ENCODE data around the gene KRTAP24-1.

KRTAP24-1 gene

GRCh38 chr21:30234050-30234449 lies 48.7 kb downstream of the KRTAP24-1 start:
- no peak for DNase-seq

GRCh38 chr21:30233228-30234020 lies 49.3 kb downstream of the KRTAP24-1 start:
- no peak for DNase-seq

DNA sequence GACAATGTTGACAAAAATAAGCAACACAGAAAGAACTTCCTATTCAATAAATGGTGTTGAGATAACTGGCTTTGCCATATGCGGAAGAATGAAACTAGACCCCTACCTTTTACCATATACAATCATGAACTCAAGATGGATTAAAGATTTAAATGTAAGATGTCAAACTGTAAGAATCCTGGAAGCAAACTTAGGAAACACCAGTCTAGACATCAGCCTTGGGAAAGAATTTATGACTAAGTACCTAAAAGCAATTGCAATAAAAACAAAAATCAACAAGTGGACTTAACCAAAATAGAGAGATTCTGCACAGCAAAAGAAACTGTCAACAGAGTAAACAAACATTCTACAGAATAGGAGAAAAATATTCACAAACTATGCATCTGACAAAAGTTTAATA lies 50.7 kb downstream of the KRTAP24-1 start:
- no peak for DNase-seq

All from T-helper 1 cell (primary cell).